A549 (cell line): ENCODE measurements around the gene CTNS. TPM values are rescaled to one million over a fixed set of nuclear protein-coding genes. Genes with fewer than 3 reads are reported as not detected.
"Not testable (repeated sequence)": the region's sequence is repeated elsewhere in the genome, so short reads cannot be mapped to it uniquely, and the experiment has no call there.

ENCODE experiments used
- ATAC-seq, 2 experiments: fragments of 200-7000 bp in 1 of 2; fragments of >200 bp in 1 of 2; cut with Nextera tagmentation in 1 of 2; cut with Tn5 transposase in 1 of 2; 3 replicates each; pipeline versions ENCODE4 v1.8.0 to v1.9.1; 2018 to 2020; ENCODE audit warnings: mild to moderate bottlenecking in 1 of 2, moderate library complexity in 1 of 2
- CTCF ChIA-PET: fragments of 300-600 bp; sonication (Branson Sonifier 250); formaldehyde crosslinking; extraction: SDS; loops from one replicate; lab custom pipeline; 2021; ENCODE audit warnings: antibody characterized with exemption, inconsistent platforms; lab: Yijun Ruan, JAX
- POLR2A ChIA-PET: fragments of 350-600 bp; formaldehyde crosslinking; extraction: SDS; loops from one replicate; lab custom pipeline; 2021; ENCODE audit warnings: antibody characterized with exemption, inconsistent platforms; lab: Yijun Ruan, JAX
- DNase-seq, 2 experiments: peaks; one replicate each; pipeline versions ENCODE4 v3.0.0 to v3.0.0-alpha.2; 2011 to 2016; ENCODE audit warnings: low read depth in 1 of 2, low spot score in 1 of 2
- FAIRE-seq: peaks from 2 replicates; lab custom pipeline; 2011; peaks lifted over from hg19 to GRCh38; lab: Jason Lieb, UNC
- H3K27ac ChIP-seq, 2 experiments: fragments of >200 bp; sonication (Bioruptor Twin); formaldehyde crosslinking; 3 replicates each; pipeline ENCODE4 v1.5.1; 2016 to 2017
- H3K4me1 ChIP-seq: fragments of >200 bp; sonication (Bioruptor Twin); formaldehyde crosslinking; 3 replicates; pipeline ENCODE4 v1.6.1; 2016
- H3K4me2 ChIP-seq: fragments of >200 bp; sonication (Bioruptor Twin); formaldehyde crosslinking; 3 replicates; pipeline ENCODE4 v1.6.1; 2016
- H3K4me3 ChIP-seq: fragments of >200 bp; sonication (Bioruptor Twin); formaldehyde crosslinking; 3 replicates; pipeline ENCODE4 v1.5.1; 2016
- H3K9me3 ChIP-seq: fragments of >200 bp; sonication (Bioruptor Twin); formaldehyde crosslinking; 3 replicates; pipeline ENCODE4 v1.6.1; 2016
- CBX8 ChIP-seq: fragments of 200-600 bp; sonication (generic); IDR thresholded peaks from 2 replicates; pipeline ENCODE4 v1.6.1; 2016
- CHD2 ChIP-seq: fragments of 150-350 bp; IDR thresholded peaks from 2 replicates; pipeline ENCODE4 v1.6.1; 2014; ENCODE audit warnings: low read length; ENCODE audit not compliant: partially characterized antibody
- CHD4 ChIP-seq: fragments of 200-600 bp; sonication (generic); IDR thresholded peaks from 2 replicates; pipeline ENCODE4 v1.6.1; 2016; ENCODE audit warnings: antibody characterized with exemption, mild to moderate bottlenecking, borderline replicate concordance
- ESRRA ChIP-seq: fragments of 150-350 bp; IDR thresholded peaks from 2 replicates; pipeline ENCODE4 v1.6.1; 2014; ENCODE audit warnings: mild to moderate bottlenecking, low read length, borderline replicate concordance
- FOSB ChIP-seq: fragments of 250-450 bp; sonication (Bioruptor Pico); IDR thresholded peaks from 2 replicates; pipeline ENCODE4 v1.5.0; 2020; ENCODE audit warnings: mild to moderate bottlenecking, moderate library complexity
- FOXS1 ChIP-seq: fragments of 250-450 bp; sonication (Bioruptor Pico); IDR thresholded peaks from 2 replicates; pipeline ENCODE4 v1.5.0; 2020; ENCODE audit warnings: mild to moderate bottlenecking, moderate library complexity
- HDAC2 ChIP-seq: fragments of 200-600 bp; sonication (generic); IDR thresholded peaks from 2 replicates; pipeline ENCODE4 v1.6.1; 2016
- HMGXB4 ChIP-seq: fragments of 250-450 bp; sonication (Bioruptor Pico); IDR thresholded peaks from 2 replicates; pipeline ENCODE4 v1.5.0; 2021; ENCODE audit warnings: mild to moderate bottlenecking, moderate library complexity, borderline replicate concordance
- HOXA7 ChIP-seq: fragments of 250-450 bp; sonication (Bioruptor Pico); IDR thresholded peaks from 2 replicates; pipeline ENCODE4 v1.5.0; 2020; ENCODE audit warnings: mild to moderate bottlenecking, moderate library complexity
- HOXB5 ChIP-seq: fragments of 250-450 bp; sonication (Bioruptor Pico); IDR thresholded peaks from 2 replicates; pipeline ENCODE4 v1.5.0; 2020; ENCODE audit warnings: mild to moderate bottlenecking, moderate library complexity
- MAFK ChIP-seq: fragments of 450-650 bp; IDR thresholded peaks from 2 replicates; pipeline ENCODE4 v1.6.1; 2014; ENCODE audit not compliant: partially characterized antibody
- MAZ ChIP-seq: fragments of 150-350 bp; IDR thresholded peaks from 2 replicates; pipeline ENCODE4 v1.6.1; 2014; ENCODE audit warnings: antibody characterized with exemption, low read depth, low read length, borderline replicate concordance
- POLR2A ChIP-seq: IDR thresholded peaks from 2 replicates; pipeline ENCODE4 v1.6.1; 2012; ENCODE audit warnings: mild to moderate bottlenecking, low read length
- POLR2AphosphoS2 ChIP-seq: conservative IDR thresholded peaks from 2 replicates; pipeline ENCODE4 v1.6.1; 2012; ENCODE audit warnings: low read length, improper control_type of control experiment, inconsistent platforms
- RARB ChIP-seq: fragments of 250-450 bp; sonication (Bioruptor Pico); IDR thresholded peaks from 2 replicates; pipeline ENCODE4 v1.8.0; 2021; ENCODE audit warnings: mild to moderate bottlenecking, moderate library complexity
- RNF2 ChIP-seq: fragments of 200-600 bp; sonication (generic); IDR thresholded peaks from 2 replicates; pipeline ENCODE4 v1.6.1; 2016; ENCODE audit warnings: low read depth, mild to moderate bottlenecking, antibody characterized with exemption, moderate library complexity, borderline replicate concordance
- ZFP36 ChIP-seq: fragments of 450-650 bp; IDR thresholded peaks from 2 replicates; pipeline ENCODE4 v1.6.1; 2014; ENCODE audit warnings: borderline replicate concordance; ENCODE audit not compliant: partially characterized antibody
- ZNF302 ChIP-seq: fragments of 250-450 bp; sonication (Bioruptor Pico); IDR thresholded peaks from 2 replicates; pipeline ENCODE4 v1.9.0; 2021; ENCODE audit warnings: inconsistent platforms, mild to moderate bottlenecking, moderate library complexity
- ZSCAN20 ChIP-seq: fragments of 250-450 bp; sonication (Bioruptor Pico); IDR thresholded peaks from 2 replicates; pipeline ENCODE4 v1.8.0; 2022; ENCODE audit warnings: mild to moderate bottlenecking, moderate library complexity
- WGBS: methylation state at CpG from one replicate; pipeline ENCODE4 v1.1.6; 2017; ENCODE audit errors: missing lambda C conversion rate; 5-methylcytosine and 5-hydroxymethylcytosine counted together
- polyA plus RNA-seq, 4 experiments: library from polyadenylated mRNA; depleted of rRNA in 3 of 4; stranded (reverse); fragments of >200 nt; fragmentation: RNase III in 1 of 4; extraction: RNeasy Plus Mini Kit Qiagen cat#74134 plus additional on column Dnase treatment in 1 of 4; gene quantifications; 2 replicates in 3 of 4; 3 replicates in 1 of 4; pipeline ENCODE4 v1.2.3, GENCODE V29; 2011 to 2017
- TF ChIP-seq, protein P1 (sequence below): IDR thresholded peaks from 2 replicates; pipeline ENCODE4 v1.6.1; 2012
- TF ChIP-seq, protein P2 (sequence below): fragments of >200 bp; sonication (Bioruptor Twin); formaldehyde crosslinking; IDR thresholded peaks from 3 replicates; pipeline ENCODE4 v1.5.1; 2016
- TF ChIP-seq, protein P3 (sequence below): fragments of 250-450 bp; sonication (Bioruptor Pico); IDR thresholded peaks from 2 replicates; pipeline ENCODE4 v1.5.0; 2020; ENCODE audit warnings: low read depth, mild to moderate bottlenecking, moderate library complexity

Gene CTNS
- polyA plus RNA-seq, 2 of the 4 experiments (the other 2 are of a cell fraction) = 6.5 to 20.3 TPM

GRCh38 chr17:3698139-3698538, 61.6 kb downstream of the CTNS start:
- DNase-seq = no peak
- Histone ChIP-seq H3K9me3 (peaks cover 12% of the 10 kb centered on the region), H3K4me2 (no peak overlapping the region)
- CTCF ChIA-PET = interaction anchor here (0.7 to 1.6 kb wide), 3 partner anchors 10 to 580 kb away, joined by 3 to 4 read pairs (median 3); no protein-coding TSS in a partner anchor
- TF ChIP-seq FOXS1 (CRISPR knock-in tag) (no peak), POLR2AphosphoS2 (no peak), RARB (no peak), ZNF302 (no peak)
- TF ChIP-seq, protein P1, sequence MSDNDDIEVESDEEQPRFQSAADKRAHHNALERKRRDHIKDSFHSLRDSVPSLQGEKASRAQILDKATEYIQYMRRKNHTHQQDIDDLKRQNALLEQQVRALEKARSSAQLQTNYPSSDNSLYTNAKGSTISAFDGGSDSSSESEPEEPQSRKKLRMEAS = no peak
- TF ChIP-seq, all 56 proteins: peak for 0
- no peak for FAIRE-seq
- POLR2A ChIA-PET = no interaction called here
- peaks cover 8% of the 10 kb centered on the region; the same call in 2 of the 3 replicates for H3K4me1 ChIP-seq
- 78% methylated on average over 4 of the region's 4 CpGs for WGBS
- no peak overlapping the region for H3K27ac ChIP-seq
- no peak overlapping the region for H3K4me3 ChIP-seq
- ATAC-seq = no peak

DNA sequence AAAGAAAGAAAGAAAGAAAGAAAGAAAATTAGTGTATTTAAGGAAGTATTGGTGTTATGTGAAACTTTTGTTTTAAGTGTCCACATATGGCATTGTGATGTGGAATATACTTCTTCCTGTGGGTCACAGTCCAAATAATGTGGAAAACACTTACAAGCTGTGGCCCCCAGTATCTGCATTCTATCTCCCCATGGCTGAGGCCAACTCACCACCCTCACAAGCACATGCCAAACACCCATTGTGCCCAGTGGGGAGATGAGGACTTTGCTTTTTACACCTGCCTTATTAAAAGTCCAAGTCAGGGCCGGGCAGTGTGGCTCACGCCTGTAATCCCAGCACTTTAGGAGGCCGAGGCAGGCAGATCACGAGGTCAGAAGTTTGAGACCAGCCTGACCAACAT, 63.4 kb downstream of the CTNS start:
- Histone ChIP-seq H3K9me3 (peaks cover 12% of the 10 kb centered on the region), H3K4me1 (peaks cover 3% of the 10 kb centered on the region; the same call in 2 of the 3 replicates), H3K4me3 (no peak overlapping the region), H3K27ac (no peak overlapping the region), H3K4me2 (no peak overlapping the region)
- FAIRE-seq = no peak
- ATAC-seq = no peak
- TF ChIP-seq HDAC2 (no peak), CHD4 (no peak), FOSB (CRISPR knock-in tag) (no peak), ZNF302 (no peak), CBX8 (no peak)
- ChIA-PET POLR2A (interaction anchor here (1.1 kb wide), 1 partner anchor 10 kb away, joined by 3 read pairs; no protein-coding TSS in a partner anchor), CTCF (interaction anchor here (0.6 to 4.2 kb wide), 7 partner anchors 17 to 936 kb away, joined by 3 to 15 read pairs (median 3); no protein-coding TSS in a partner anchor)
- WGBS = 93% methylated on average over 4 of the region's 4 CpGs
- DNase-seq = no peak

DNA sequence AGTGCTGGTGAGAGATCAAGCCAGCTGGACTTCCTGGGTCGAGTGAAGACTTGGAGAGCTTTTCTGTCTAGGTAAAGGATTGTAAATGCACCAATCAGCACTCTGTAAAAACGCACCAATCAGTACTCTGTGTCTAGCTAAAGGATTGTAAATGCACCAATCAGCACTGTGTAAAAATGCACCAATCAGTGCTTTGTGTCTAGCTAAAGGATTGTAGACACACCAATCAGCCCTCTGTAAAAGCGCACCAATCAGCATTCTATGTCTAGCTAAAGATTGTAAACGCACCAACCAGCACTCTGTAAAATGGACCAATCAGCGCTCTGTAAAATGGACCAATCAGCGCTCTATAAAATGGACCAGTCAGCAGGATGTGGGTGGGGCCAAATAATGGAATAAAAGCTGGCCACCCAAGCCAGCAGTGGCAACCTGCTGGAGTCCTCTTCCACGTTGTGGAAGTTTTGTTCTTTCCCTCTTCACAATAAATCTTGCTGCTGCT, 65.5 kb downstream of the CTNS start:
- POLR2A ChIA-PET, H3K4me1 ChIP-seq, H3K27ac ChIP-seq, FAIRE-seq, ATAC-seq, H3K4me2 ChIP-seq, H3K4me3 ChIP-seq: not testable (repeated sequence)
- H3K9me3 ChIP-seq = peaks cover 12% of the 10 kb centered on the region
- 69% methylated on average over 7 of the region's 7 CpGs for WGBS
- TF ChIP-seq MAFK = peak; percentile 78
- DNase-seq = peak in 1 of 2 experiments; percentile 21
- CTCF ChIA-PET = interaction anchor here (1.3 to 4.2 kb wide), 5 partner anchors 11 to 25 kb away, joined by 4 to 15 read pairs (median 5); no protein-coding TSS in a partner anchor

DNA sequence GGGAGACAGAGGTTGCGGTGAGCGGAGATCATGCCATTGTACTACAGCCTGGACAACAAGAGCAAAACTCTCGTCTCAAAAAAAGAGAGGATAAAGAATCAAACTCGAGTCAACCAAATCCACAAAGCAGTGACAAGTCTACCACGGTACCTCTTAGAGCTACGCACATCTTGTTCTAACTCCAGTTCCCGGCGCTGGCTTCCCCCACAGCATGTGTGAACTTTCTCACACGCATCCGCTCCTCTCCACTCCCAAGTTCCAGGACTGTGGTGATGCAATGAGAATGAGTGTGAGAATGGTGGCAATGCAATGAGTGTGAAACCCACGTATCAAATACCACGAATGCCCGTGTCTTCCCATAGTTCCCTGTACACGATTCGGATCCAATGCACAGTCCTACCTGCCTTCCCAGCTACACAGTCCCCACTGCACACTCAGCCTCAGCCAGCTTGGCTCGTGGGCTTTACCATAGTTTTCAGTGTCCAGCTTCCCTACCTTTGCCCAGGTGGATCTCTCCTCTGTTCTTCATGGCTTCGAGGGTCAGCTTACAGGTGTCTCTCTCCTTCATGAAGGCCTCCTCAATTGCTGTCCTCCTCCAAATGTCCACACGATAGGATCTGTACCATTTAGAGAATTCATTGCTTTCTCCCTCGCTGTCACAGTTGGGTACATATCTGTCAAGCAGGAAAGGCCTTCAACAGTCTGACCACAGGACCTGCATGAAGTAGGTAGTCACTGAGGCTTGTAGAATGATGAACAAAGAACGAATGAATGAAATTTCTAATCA, 68.6 kb downstream of the CTNS start:
- POLR2A ChIA-PET = no interaction called here

DNA sequence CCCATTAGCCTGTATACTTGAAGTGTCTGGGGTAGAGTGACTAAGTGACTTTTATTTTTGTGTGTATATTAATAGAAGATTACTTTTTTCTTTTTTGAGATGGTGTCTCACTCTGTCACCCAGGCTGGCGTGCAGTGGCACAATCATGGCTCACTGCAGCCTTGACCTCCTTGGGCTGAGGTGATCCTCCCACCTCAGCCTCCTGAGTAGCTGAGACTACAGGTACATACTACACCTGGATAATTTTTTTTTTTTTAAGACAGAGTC, 69.1 kb downstream of the CTNS start:
- ChIA-PET CTCF (interaction anchor here (1.2 to 2.6 kb wide), 3 partner anchors 9 to 27 kb away, joined by 4 to 6 read pairs (median 6); partner anchors contain the start of gene P2RX5), POLR2A (interaction anchor here (0.7 kb wide), 1 partner anchor 261 kb away, joined by 3 read pairs; no protein-coding TSS in a partner anchor)
- not testable (repeated sequence) for H3K9me3 ChIP-seq, H3K4me1 ChIP-seq, DNase-seq, H3K4me3 ChIP-seq, FAIRE-seq, ATAC-seq, H3K27ac ChIP-seq, H3K4me2 ChIP-seq
- 94% methylated on average over 1 of the region's 1 CpG for WGBS

More for the DNA sequence above, 68.6 kb downstream of the CTNS start:
- ATAC-seq = peak; percentile 21 to 58; a peak in 4 of 6 replicates
- no peaks in the 10 kb centered on the region for H3K4me1 ChIP-seq
- FAIRE-seq = peak; percentile 28
- TF ChIP-seq POLR2AphosphoS2 (no peak), ZFP36 (no peak), MAZ (no peak), CHD2 (no peak), HOXA7 (CRISPR knock-in tag) (no peak), ZSCAN20 (no peak), HMGXB4 (no peak), RARB (no peak), ESRRA (no peak), RNF2 (no peak), POLR2A (no peak), HOXB5 (CRISPR knock-in tag) (no peak)
- TF ChIP-seq, protein P2, sequence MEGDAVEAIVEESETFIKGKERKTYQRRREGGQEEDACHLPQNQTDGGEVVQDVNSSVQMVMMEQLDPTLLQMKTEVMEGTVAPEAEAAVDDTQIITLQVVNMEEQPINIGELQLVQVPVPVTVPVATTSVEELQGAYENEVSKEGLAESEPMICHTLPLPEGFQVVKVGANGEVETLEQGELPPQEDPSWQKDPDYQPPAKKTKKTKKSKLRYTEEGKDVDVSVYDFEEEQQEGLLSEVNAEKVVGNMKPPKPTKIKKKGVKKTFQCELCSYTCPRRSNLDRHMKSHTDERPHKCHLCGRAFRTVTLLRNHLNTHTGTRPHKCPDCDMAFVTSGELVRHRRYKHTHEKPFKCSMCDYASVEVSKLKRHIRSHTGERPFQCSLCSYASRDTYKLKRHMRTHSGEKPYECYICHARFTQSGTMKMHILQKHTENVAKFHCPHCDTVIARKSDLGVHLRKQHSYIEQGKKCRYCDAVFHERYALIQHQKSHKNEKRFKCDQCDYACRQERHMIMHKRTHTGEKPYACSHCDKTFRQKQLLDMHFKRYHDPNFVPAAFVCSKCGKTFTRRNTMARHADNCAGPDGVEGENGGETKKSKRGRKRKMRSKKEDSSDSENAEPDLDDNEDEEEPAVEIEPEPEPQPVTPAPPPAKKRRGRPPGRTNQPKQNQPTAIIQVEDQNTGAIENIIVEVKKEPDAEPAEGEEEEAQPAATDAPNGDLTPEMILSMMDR = no peak
- TF ChIP-seq, protein P3, sequence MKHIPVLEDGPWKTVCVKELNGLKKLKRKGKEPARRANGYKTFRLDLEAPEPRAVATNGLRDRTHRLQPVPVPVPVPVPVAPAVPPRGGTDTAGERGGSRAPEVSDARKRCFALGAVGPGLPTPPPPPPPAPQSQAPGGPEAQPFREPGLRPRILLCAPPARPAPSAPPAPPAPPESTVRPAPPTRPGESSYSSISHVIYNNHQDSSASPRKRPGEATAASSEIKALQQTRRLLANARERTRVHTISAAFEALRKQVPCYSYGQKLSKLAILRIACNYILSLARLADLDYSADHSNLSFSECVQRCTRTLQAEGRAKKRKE (CRISPR knock-in tag) = no peak
- no peak overlapping the region for H3K4me2 ChIP-seq
- CTCF ChIA-PET = interaction anchor here (0.7 to 2.6 kb wide), 4 partner anchors 10 to 27 kb away, joined by 3 to 6 read pairs (median 5); partner anchors contain the start of gene P2RX5
- DNase-seq = no peak
- no peaks in the 10 kb centered on the region for H3K9me3 ChIP-seq
- H3K27ac ChIP-seq = no peak overlapping the region
- 76% methylated on average over 20 of the region's 20 CpGs for WGBS
- H3K4me3 ChIP-seq = no peak overlapping the region
